C4-2B (cell line): Measurements from ENCODE around the gene CMTM7.

Experiments
- CTCF ChIP-seq: fragments of 450-650 bp; conservative IDR thresholded peaks from 2 replicates; pipeline ENCODE4 v1.5.1; 2017; ENCODE audit warnings: mild to moderate bottlenecking
- ZFX ChIP-seq: fragments of 450-650 bp; IDR thresholded peaks from 2 replicates; pipeline ENCODE4 v1.6.1; 2017

GRCh38 chr3:32481791-32482631, 90.4 kb downstream of the CMTM7 start:
- TF ChIP-seq CTCF (no peak), ZFX (no peak)
